Hepatocyte (in vitro differentiated cells): ENCODE measurements around the gene SNTG2.

Experiments used
- EZH2 ChIP-seq: fragments of 200-600 bp; sonication (generic); IDR thresholded peaks from 2 replicates; pipeline ENCODE4 v1.6.1; 2016; ENCODE audit warnings: antibody characterized with exemption, mild to moderate bottlenecking, borderline replicate concordance
- EZH2phosphoT487 ChIP-seq: fragments of 200-600 bp; sonication (generic); IDR thresholded peaks from one replicate; pipeline ENCODE4 v1.6.1; 2018; ENCODE audit warnings: antibody characterized with exemption, mild to moderate bottlenecking, low read depth, moderate library complexity; ENCODE audit not compliant: unreplicated experiment, severe bottlenecking
- TF ChIP-seq, protein P1 (sequence below): fragments of 200-600 bp; sonication (generic); IDR thresholded peaks from 2 replicates; pipeline ENCODE4 v1.5.1; 2016; ENCODE audit warnings: antibody characterized with exemption, mild to moderate bottlenecking; ENCODE audit not compliant: poor library complexity

DNA sequence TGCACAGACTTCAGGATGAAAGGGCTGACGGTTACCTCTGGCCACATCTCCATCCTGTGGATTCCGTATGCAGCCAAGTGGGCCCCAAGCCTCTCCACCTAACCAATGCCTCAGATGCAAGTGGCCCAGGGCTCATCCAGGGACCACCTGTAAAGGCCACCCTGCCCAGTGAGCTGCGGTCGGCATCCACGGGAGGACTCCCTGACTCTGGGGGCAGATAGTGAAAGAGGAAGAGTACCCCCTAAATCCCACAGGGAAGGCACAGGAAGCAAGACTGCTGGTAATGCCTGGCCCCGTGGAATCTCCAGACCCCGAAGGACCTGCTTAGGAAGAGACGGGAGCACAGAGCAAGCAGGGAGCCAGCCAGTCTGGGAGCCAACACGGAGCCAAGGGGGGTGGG lies 451.4 kb downstream of the SNTG2 start:
- TF ChIP-seq, protein P1, sequence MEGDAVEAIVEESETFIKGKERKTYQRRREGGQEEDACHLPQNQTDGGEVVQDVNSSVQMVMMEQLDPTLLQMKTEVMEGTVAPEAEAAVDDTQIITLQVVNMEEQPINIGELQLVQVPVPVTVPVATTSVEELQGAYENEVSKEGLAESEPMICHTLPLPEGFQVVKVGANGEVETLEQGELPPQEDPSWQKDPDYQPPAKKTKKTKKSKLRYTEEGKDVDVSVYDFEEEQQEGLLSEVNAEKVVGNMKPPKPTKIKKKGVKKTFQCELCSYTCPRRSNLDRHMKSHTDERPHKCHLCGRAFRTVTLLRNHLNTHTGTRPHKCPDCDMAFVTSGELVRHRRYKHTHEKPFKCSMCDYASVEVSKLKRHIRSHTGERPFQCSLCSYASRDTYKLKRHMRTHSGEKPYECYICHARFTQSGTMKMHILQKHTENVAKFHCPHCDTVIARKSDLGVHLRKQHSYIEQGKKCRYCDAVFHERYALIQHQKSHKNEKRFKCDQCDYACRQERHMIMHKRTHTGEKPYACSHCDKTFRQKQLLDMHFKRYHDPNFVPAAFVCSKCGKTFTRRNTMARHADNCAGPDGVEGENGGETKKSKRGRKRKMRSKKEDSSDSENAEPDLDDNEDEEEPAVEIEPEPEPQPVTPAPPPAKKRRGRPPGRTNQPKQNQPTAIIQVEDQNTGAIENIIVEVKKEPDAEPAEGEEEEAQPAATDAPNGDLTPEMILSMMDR = no peak
- no peak for TF ChIP-seq EZH2
- TF ChIP-seq EZH2phosphoT487 = no peak
